DOHH2 (cell line): Measurements from ENCODE around the gene VEGFB.

Experiments
- EZH2phosphoT487 ChIP-seq: fragments of 200-600 bp; sonication (generic); IDR thresholded peaks from 2 replicates; pipeline ENCODE4 v1.6.1; 2017; ENCODE audit warnings: borderline replicate concordance, mild to moderate bottlenecking, antibody characterized with exemption, low read length, moderate library complexity, mixed read lengths
- TF ChIP-seq, protein P1 (sequence below): fragments of 200-600 bp; sonication (generic); IDR thresholded peaks from one replicate; pipeline ENCODE4 v1.5.1; 2014; ENCODE audit warnings: antibody characterized with exemption, mild to moderate bottlenecking, low read depth, low read length; ENCODE audit not compliant: poor library complexity, severe bottlenecking

DNA sequence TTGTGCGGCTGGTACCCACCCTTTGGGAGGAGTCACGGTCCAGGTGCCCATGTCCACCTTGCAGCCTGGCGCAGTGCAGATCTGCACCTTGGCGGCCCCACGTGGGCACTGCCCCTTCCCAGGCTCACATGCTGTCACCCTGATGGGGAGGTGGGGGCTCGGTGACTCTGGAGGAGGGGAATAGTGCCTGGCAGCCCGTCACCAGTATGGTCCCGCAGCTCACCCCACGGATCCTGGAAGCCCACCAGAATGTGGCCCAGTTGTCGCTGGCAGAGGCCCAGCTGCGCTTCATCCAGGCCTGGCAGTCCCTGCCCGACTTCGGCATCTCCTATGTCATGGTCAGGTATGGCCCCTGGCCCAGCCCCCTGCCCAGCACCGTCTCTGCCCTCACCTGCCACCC, 13.6 kb upstream of the VEGFB start:
- TF ChIP-seq EZH2phosphoT487 = no peak
- TF ChIP-seq, protein P1, sequence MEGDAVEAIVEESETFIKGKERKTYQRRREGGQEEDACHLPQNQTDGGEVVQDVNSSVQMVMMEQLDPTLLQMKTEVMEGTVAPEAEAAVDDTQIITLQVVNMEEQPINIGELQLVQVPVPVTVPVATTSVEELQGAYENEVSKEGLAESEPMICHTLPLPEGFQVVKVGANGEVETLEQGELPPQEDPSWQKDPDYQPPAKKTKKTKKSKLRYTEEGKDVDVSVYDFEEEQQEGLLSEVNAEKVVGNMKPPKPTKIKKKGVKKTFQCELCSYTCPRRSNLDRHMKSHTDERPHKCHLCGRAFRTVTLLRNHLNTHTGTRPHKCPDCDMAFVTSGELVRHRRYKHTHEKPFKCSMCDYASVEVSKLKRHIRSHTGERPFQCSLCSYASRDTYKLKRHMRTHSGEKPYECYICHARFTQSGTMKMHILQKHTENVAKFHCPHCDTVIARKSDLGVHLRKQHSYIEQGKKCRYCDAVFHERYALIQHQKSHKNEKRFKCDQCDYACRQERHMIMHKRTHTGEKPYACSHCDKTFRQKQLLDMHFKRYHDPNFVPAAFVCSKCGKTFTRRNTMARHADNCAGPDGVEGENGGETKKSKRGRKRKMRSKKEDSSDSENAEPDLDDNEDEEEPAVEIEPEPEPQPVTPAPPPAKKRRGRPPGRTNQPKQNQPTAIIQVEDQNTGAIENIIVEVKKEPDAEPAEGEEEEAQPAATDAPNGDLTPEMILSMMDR = no peak
